ENCODE data around the gene CERCAM. TPM values are rescaled to one million over a fixed set of nuclear protein-coding genes. Genes with fewer than 3 reads are reported as not detected.

Gene CERCAM
- total RNA-seq, 4 donors from 2014 or later = 4.5 to 19.7 (median 7.8) TPM

DNA sequence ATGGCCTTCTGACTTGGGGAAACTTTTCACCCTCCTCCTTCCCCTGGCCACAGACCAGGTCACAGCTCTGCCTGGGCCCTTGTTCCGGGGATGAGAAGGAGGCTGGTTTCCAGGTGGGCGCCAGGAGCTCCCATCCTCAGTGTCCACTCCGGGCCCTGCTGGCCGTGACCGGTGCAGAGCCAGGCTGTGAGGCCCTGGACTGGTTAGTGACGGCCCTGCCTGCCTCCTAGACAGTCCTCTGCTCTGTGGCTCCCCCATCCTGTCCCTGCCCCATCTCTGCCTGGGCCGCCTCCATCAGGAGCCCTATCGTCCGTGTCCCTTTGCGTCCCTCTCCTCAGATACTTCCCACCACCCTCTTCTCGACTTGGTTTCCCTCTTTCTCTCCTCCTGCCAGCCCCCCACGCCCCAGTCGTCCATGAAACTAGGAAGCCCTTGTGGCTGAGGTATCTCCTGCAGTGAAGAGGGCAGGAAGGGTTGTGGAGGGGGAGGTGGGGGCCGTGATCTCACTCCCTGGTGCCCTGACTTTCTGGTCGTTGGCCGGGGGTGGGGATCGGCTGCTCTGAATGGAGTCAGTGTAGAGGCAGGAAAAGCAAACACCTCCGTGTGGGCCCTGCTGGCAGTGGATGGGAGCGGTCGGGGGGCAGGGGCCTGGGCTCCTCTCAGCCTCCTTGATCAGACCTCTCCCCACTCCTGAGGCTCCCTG is 15.4 kb upstream of the CERCAM start:
- in situ Hi-C loops (cut with MboI; ENCODE audit: low pct_ligation_motif_present in 1 of 4, low pct_unique_long_range_greater_than_20kb in 1 of 4, low sequenced_read_pairs in 3 of 4) (no loop called here), intact Hi-C loops (cut with DNase I; ENCODE audit: low total_unique reads) (no loop called here)
- no peak for DNase-seq
- H3K36me3 ChIP-seq = no peaks in the 10 kb centered on the region
- 65% methylated on average over 20 of the region's 20 CpGs; no CpG with 5 or more reads in 1 of the 2 donors for WGBS, 2 donors (ENCODE audit: low coverage in 1 of 2)
- no peak overlapping the region for H3K4me3 ChIP-seq
- no peaks in the 10 kb centered on the region for H3K4me1 ChIP-seq
- no peak for TF ChIP-seq POLR2A (IDR thresholded peaks at IDR 0.05)
- H3K27ac ChIP-seq = no peak overlapping the region
- H3K9me3 ChIP-seq = no peaks in the 10 kb centered on the region
- H3K27me3 ChIP-seq = peaks cover 33% of the 10 kb centered on the region

DNA sequence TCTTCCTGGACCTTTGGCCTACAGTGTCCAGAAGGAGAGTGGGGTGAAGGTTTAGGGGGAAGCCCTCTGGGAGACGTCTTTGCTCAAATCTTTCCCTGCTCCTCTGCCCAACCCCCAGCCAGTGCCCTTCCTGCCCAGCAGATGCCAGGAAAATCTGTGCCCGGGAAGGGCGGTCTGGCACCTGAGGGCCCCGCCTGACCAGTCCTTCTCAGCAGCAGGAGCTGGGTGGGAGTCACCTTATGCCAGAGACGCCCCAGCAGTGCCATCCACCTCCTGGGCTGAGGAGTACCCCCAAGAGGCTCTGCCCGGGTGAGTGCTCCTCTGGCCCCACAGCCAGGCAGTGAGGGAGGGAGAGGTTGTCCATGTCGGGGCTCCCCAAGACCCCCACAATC is 14.9 kb upstream of the CERCAM start:
- DNase-seq = no peak
- Histone ChIP-seq H3K27me3 (peaks cover 38% of the 10 kb centered on the region), H3K27ac (no peak overlapping the region), H3K4me1 (no peaks in the 10 kb centered on the region), H3K9me3 (no peaks in the 10 kb centered on the region), H3K36me3 (no peaks in the 10 kb centered on the region), H3K4me3 (no peak overlapping the region)
- 66% methylated on average over 5 of the region's 7 CpGs; no CpG with 5 or more reads in 1 of the 2 donors for WGBS, 2 donors (ENCODE audit: low coverage in 1 of 2)
- TF ChIP-seq POLR2A (IDR thresholded peaks at IDR 0.05) = no peak
- no peak for TF ChIP-seq EP300 (IDR thresholded peaks at IDR 0.05; ENCODE audit: low read depth)
- TF ChIP-seq CTCF (IDR thresholded peaks at IDR 0.05) = no peak
- no peak for TF ChIP-seq POLR2AphosphoS5 (IDR thresholded peaks at IDR 0.05)
- in situ Hi-C loops (cut with MboI; ENCODE audit: low pct_ligation_motif_present in 1 of 4, low pct_unique_long_range_greater_than_20kb in 1 of 4, low sequenced_read_pairs in 3 of 4) = no loop called here
- intact Hi-C loops (cut with DNase I; ENCODE audit: low total_unique reads) = no loop called here

DNA sequence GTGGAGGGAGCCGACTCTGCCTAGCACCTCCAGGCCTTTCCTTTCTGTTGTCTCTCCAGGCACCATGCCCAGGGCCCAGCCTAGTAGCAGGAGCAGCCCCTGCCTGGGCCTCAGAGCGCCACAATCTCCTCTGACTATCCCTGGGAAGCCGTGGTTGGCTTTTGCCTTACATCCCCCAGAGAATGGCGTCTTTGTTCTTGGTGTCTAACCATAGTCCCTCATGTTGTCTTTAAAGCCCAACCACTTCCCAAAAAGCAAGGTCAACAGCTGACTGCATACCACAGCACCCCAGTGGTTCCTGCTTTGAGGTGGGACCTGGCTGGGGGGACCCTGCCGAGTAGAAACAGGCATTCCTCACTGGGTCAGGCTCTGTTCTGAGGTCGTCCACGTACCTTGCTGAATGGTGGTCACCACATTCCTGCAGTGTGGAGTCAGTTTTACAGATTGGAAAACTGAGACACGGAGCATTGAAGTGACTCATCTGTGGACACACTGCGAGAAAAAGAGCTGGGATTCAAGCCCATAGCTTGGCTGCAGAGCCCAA is 13.7 kb upstream of the CERCAM start:
- 61% methylated on average over 9 of the region's 9 CpGs; no CpG with 5 or more reads in 1 of the 2 donors for WGBS, 2 donors (ENCODE audit: low coverage in 1 of 2)
- TF ChIP-seq CTCF (IDR thresholded peaks at IDR 0.05) (no peak), POLR2A (IDR thresholded peaks at IDR 0.05) (no peak), EP300 (IDR thresholded peaks at IDR 0.05; ENCODE audit: low read depth) (no peak), POLR2AphosphoS5 (IDR thresholded peaks at IDR 0.05) (no peak)
- no peaks in the 10 kb centered on the region for H3K9me3 ChIP-seq
- H3K4me1 ChIP-seq = no peaks in the 10 kb centered on the region
- H3K27me3 ChIP-seq = peaks cover 42% of the 10 kb centered on the region
- H3K4me3 ChIP-seq = no peak overlapping the region
- intact Hi-C loops (cut with DNase I; ENCODE audit: low total_unique reads) = no loop called here
- H3K36me3 ChIP-seq = no peaks in the 10 kb centered on the region
- in situ Hi-C loops (cut with MboI; ENCODE audit: low pct_ligation_motif_present in 1 of 4, low pct_unique_long_range_greater_than_20kb in 1 of 4, low sequenced_read_pairs in 3 of 4) = no loop called here
- DNase-seq = no peak
- no peak overlapping the region for H3K27ac ChIP-seq

DNA sequence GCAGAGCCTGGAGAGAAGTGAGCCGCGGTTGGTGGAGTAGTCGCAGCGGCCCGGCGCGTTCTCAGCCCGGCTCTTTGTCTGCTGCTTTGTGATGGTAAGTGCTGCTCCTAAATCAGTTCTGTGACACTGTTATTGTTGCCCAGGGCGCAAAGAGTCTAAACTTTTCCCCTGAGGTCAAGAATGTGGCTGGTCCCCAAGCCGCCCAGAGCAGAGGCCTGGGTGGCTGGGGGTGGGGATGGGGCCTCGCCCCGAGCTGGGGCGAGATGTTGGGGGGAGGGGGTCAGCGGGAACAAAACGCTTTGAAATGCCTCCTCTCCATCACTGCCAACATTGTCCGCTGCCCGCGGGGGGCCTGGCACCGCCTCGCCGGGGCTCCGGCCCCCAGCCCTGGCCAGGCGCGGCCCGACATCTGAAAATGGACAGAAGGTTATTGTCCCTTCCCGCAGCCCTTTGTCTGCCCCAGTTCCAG is 11.7 kb upstream of the CERCAM start:
- no peaks in the 10 kb centered on the region for H3K36me3 ChIP-seq
- no peaks in the 10 kb centered on the region for H3K4me1 ChIP-seq
- intact Hi-C loops (cut with DNase I; ENCODE audit: low total_unique reads) = no loop called here
- 47% methylated on average over 15 of the region's 26 CpGs; no CpG with 5 or more reads in 1 of the 2 donors for WGBS, 2 donors (ENCODE audit: low coverage in 1 of 2)
- H3K27ac ChIP-seq = no peak overlapping the region
- peaks cover 58% of the 10 kb centered on the region for H3K27me3 ChIP-seq
- TF ChIP-seq POLR2AphosphoS5 (IDR thresholded peaks at IDR 0.05) (no peak), EP300 (IDR thresholded peaks at IDR 0.05; ENCODE audit: low read depth) (no peak), POLR2A (IDR thresholded peaks at IDR 0.05) (no peak), CTCF (IDR thresholded peaks at IDR 0.05) (no peak)
- in situ Hi-C loops (cut with MboI; ENCODE audit: low pct_ligation_motif_present in 1 of 4, low pct_unique_long_range_greater_than_20kb in 1 of 4, low sequenced_read_pairs in 3 of 4) = no loop called here
- no peak for DNase-seq
- H3K9me3 ChIP-seq = no peaks in the 10 kb centered on the region
- no peak overlapping the region for H3K4me3 ChIP-seq
